ENCODE data around the gene SDCCAG8. TPM values are rescaled to one million over a fixed set of nuclear protein-coding genes. Genes with fewer than 3 reads are reported as not detected.

Gene SDCCAG8
- total and polyA plus RNA-seq, 2 experiments from 2014 or later = 28.3 to 39.3 TPM

- no peak overlapping the region for H3K4me2 ChIP-seq
- H3K79me2 ChIP-seq = no peaks in the 10 kb centered on the region
- no peaks in the 10 kb centered on the region for H3K4me1 ChIP-seq (ENCODE audit: insufficient read depth)
- TF ChIP-seq CTCF (IDR thresholded peaks at IDR 0.05; ENCODE audit: poor library complexity) (no peak), EZH2 (IDR thresholded peaks at IDR 0.05; ENCODE audit: borderline replicate concordance) (no peak), EZH2phosphoT487 (IDR thresholded peaks at IDR 0.05; ENCODE audit: low read depth, severe bottlenecking, unreplicated experiment) (no peak)
- H4K20me1 ChIP-seq (ENCODE audit: insufficient read depth, poor library complexity, severe bottlenecking) = no peaks in the 10 kb centered on the region
- no peaks in the 10 kb centered on the region for H3K36me3 ChIP-seq (replicated peaks; ENCODE audit: insufficient read depth, low read depth)
- WGBS (ENCODE audit: low lambda C conversion rate, missing lambda C conversion rate) = 94% methylated on average over 4 of the region's 4 CpGs
- no peaks in the 10 kb centered on the region for H3K9me2 ChIP-seq (replicated peaks; ENCODE audit: insufficient read depth)
- H3K27me3 ChIP-seq = no peaks in the 10 kb centered on the region
- no peak overlapping the region for H3K4me3 ChIP-seq
- peaks cover 4% of the 10 kb centered on the region for H3K9me3 ChIP-seq (ENCODE audit: low read depth)
- no peak overlapping the region for H3K27ac ChIP-seq
- H2AFZ ChIP-seq = no peak overlapping the region
- no peak for DNase-seq (ENCODE audit: low spot score)
Observed at GRCh38 chr1:243529512-243529911, 273.7 kb downstream of the SDCCAG8 start.

- H4K20me1 ChIP-seq (ENCODE audit: insufficient read depth, poor library complexity, severe bottlenecking) = no peaks in the 10 kb centered on the region
- H3K4me1 ChIP-seq (ENCODE audit: insufficient read depth) = no peaks in the 10 kb centered on the region
- H3K27me3 ChIP-seq = no peaks in the 10 kb centered on the region
- no peak overlapping the region for H3K4me3 ChIP-seq
- 93% methylated on average over 1 of the region's 1 CpG for WGBS (ENCODE audit: low lambda C conversion rate, missing lambda C conversion rate)
- H3K9me2 ChIP-seq (replicated peaks; ENCODE audit: insufficient read depth) = no peaks in the 10 kb centered on the region
- H3K79me2 ChIP-seq = no peaks in the 10 kb centered on the region
- no peak for DNase-seq (ENCODE audit: low spot score)
- no peaks in the 10 kb centered on the region for H3K36me3 ChIP-seq (replicated peaks; ENCODE audit: insufficient read depth, low read depth)
- no peak overlapping the region for H3K4me2 ChIP-seq
- H2AFZ ChIP-seq = no peak overlapping the region
- H3K27ac ChIP-seq = no peak overlapping the region
- TF ChIP-seq EZH2 (IDR thresholded peaks at IDR 0.05; ENCODE audit: borderline replicate concordance) = no peak
- TF ChIP-seq CTCF (IDR thresholded peaks at IDR 0.05; ENCODE audit: poor library complexity) = no peak
- no peak for TF ChIP-seq EZH2phosphoT487 (IDR thresholded peaks at IDR 0.05; ENCODE audit: low read depth, severe bottlenecking, unreplicated experiment)
- H3K9me3 ChIP-seq (ENCODE audit: low read depth) = no peaks in the 10 kb centered on the region
Observed at GRCh38 chr1:243535014-243535413, 279.2 kb downstream of the SDCCAG8 start.

- no peaks in the 10 kb centered on the region for H4K20me1 ChIP-seq (ENCODE audit: insufficient read depth, poor library complexity, severe bottlenecking)
- H3K9me2 ChIP-seq (replicated peaks; ENCODE audit: insufficient read depth) = no peaks in the 10 kb centered on the region
- DNase-seq (ENCODE audit: low spot score) = no peak
- no peak overlapping the region for H3K27ac ChIP-seq
- no peaks in the 10 kb centered on the region for H3K4me1 ChIP-seq (ENCODE audit: insufficient read depth)
- TF ChIP-seq CTCF (IDR thresholded peaks at IDR 0.05; ENCODE audit: poor library complexity) (no peak), EZH2 (IDR thresholded peaks at IDR 0.05; ENCODE audit: borderline replicate concordance) (no peak), EZH2phosphoT487 (IDR thresholded peaks at IDR 0.05; ENCODE audit: low read depth, severe bottlenecking, unreplicated experiment) (no peak)
- H3K4me3 ChIP-seq = no peak overlapping the region
- no peaks in the 10 kb centered on the region for H3K79me2 ChIP-seq
- no peaks in the 10 kb centered on the region for H3K36me3 ChIP-seq (replicated peaks; ENCODE audit: insufficient read depth, low read depth)
- H3K27me3 ChIP-seq = no peaks in the 10 kb centered on the region
- H3K4me2 ChIP-seq = no peak overlapping the region
- H2AFZ ChIP-seq = no peak overlapping the region
- H3K9me3 ChIP-seq (ENCODE audit: low read depth) = no peaks in the 10 kb centered on the region
Observed at GRCh38 chr1:243539636-243540035, 283.8 kb downstream of the SDCCAG8 start.
